GM21528 (cell line): ENCODE measurements around the gene PPIA.
"Not testable (repeated sequence)": the region's sequence is repeated elsewhere in the genome, so short reads cannot be mapped to it uniquely, and the experiment has no call there.

Experiments used
- ATAC-seq: cut with Tn5 transposase; IDR thresholded peaks from one replicate; pipeline ENCODE4 v1.9.1; 2021; ENCODE audit warnings: mild to moderate bottlenecking, moderate library complexity; ENCODE audit not compliant: unreplicated experiment, low FRiP score

PPIA gene

GRCh38 chr7:44819292-44819691, 22.8 kb downstream of the PPIA start:
- no peak for ATAC-seq

GRCh38 chr7:44823255-44823781, 26.8 kb downstream of the PPIA start:
- no peak for ATAC-seq

DNA sequence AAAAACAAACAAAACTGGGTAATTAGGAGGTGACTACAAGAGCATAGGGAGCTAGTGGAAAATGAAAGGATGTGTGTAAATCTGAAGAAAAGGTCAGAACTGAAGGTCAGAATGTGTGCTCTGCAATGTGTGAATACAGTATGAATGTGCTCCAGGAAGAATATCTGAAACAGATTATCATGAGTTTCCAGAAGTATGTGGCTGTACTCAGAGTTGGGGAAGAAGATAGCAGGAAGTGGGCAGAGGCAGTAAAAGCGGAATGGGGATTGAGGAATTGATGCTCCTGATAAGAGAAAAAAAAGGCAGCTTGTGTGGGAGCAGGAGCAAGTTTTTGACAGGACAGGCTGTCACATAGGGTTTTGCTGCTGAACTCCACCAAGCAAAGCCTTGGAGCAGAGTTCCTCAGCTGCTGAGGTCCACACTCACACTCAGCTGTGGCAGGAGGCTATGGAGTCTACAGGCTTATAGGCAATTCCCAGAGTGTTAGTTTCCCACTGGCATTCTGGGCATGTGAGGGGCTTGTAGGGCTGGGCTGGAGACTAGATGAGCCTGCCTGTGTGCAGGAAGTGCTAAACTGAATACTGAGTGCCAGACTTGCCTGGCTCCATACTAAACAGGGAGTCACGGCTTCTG, 28.5 kb downstream of the PPIA start:
- ATAC-seq, result no peak

- ATAC-seq, result no peak
Observed at GRCh38 chr7:44827567-44827966, 31.1 kb downstream of the PPIA start.

GRCh38 chr7:44838751-44839150, 42.3 kb downstream of the PPIA start:
- ATAC-seq, result no peak

DNA sequence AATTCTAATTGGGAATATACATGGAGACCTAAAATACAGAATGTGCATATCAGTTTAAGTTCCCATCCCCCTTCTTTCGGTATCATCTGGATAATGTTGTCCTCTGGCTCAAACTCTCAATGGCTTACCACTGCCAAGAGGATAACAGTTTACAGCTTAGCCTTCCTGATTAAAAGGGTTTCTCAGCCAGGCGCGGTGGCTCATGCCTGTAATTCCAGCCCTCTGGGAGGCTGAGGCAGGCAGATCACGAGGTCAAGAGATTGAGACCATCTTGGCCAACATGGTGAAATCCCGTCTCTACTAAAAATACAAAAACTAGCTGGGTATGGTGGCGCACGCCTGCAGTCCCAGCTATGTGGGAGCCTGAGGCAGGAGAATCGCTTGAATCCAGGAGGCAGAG, 46.2 kb downstream of the PPIA start:
- not testable (repeated sequence) for ATAC-seq

DNA sequence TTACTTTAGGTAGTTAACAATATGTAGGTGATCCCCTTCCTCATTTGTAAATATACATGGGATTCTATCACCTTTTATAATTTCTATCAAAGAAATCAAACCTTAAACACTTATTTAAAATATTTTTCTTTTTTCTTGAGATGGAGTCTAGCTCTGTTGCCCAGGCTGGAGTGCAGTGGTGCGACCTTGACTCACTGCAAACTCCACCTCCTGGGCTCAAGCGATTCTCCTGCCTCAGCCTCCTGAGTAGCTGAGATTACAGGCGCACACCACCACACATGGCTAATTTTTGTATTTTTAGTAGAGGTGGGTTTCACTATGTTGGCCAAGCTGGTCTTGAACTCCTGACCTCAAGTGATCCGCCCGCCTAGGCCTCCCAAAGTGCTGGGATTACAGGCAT, 47.0 kb downstream of the PPIA start:
- not testable (repeated sequence) for ATAC-seq

- no peak for ATAC-seq
Observed at GRCh38 chr7:44845451-44845850, 49.0 kb downstream of the PPIA start.

DNA sequence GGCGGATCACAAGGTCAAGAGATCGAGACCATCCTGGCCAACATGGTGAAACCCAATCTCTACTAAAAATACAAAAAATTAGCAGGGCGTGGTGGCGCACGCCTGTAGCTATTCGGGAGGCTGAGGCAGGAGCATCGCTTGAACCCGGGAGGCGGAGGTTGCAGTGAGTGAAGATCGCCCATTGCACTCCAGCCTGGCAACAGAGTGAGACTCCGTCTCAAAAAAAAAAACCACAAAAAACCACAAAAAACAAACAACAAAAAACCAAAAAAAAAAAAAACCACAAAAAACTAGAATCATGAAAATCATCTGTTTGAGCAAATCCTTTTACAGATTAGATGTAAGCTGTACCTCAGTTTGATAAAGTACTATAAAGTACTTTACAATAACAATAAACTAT, 49.9 kb downstream of the PPIA start:
- ATAC-seq, result not testable (repeated sequence)

- no peak for ATAC-seq
Observed at GRCh38 chr7:44846816-44847508, 50.5 kb downstream of the PPIA start.

- peak; percentile 75 for ATAC-seq
Observed at GRCh38 chr7:44847509-44847919, 51.0 kb downstream of the PPIA start.

DNA sequence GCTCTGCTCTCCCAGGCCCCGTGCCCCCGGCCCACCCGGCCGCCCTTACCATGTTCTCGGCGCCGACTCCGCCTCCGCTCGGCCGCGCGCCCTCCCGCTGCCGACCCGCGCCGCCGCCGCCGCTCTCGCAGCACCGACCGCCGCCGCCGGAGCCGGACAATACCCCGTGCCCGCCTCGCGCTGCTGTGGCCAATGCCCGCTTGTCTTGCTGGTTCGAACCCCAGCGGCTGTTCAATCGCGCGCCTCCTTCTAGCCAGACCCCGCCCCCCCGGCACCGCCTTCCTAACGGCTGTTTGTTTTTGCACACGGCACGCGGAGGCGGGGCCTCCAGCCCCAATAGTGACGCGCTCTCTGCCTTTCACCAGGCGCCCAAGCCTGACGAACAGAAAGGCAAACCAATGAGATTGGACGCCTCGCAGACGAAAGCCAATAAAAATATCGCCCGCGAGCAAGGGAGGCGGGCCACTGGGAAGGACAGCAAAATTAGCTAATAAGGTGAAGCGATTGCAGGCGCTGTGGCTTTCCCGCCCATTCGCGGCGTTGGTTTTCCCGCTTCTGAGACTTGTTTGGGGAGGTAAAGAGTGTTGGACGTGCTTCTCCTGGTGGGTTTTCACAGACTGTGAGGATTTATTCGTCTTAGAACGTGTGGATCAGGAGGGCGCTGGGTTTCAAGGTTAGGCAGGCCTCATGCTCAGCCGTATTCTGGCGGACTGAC, 51.6 kb downstream of the PPIA start, which contains the start of gene H2AZ2:
Gene H2AZ2, minus strand, starts transcription at position 168 of the 715 bp plus-strand sequence. Its CDS starts 116 bp downstream, at position 52.
- ATAC-seq, result peak; percentile 86

GRCh38 chr7:44849259-44849884, 52.9 kb downstream of the PPIA start:
- no peak for ATAC-seq

GRCh38 chr7:44849885-44850544, 53.5 kb downstream of the PPIA start:
- no peak for ATAC-seq

DNA sequence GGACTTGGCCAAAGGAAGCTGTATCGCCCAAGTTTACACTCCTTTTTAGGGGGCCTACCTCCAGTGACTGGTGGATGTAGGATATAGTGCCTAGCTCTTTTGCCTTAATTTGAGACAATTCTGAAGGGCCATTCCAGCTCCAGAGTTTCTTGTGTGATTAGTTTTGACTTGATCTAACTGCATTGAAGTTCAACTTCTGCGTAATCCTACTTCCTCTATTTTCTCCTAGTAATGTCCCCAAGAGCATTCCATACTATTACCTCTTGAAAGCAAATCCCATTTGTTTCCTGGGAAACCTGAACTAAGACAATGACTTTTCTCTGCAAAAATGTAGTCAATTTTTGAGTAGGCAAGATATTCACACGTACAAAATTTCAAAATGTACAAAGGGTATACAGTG, 56.1 kb downstream of the PPIA start:
- no peak for ATAC-seq
